ENCODE data around the gene KLF16. TPM values are rescaled to one million over a fixed set of nuclear protein-coding genes. Genes with fewer than 3 reads are reported as not detected.

Gene KLF16
- total RNA-seq, 2 experiments from 2014 or later, result 26.5 to 29.8 TPM

- H3K4me3 Mint-ChIP-seq, result no peak overlapping the region
- no peak for DNase-seq
- ChIA-PET CTCF (interaction anchor here (1.3 kb wide), 1 partner anchor 13 kb away, joined by 3 read pairs; no protein-coding TSS in a partner anchor), POLR2A (no interaction called here)
- ATAC-seq, result no peak
- no peak overlapping the region for H3K27ac Mint-ChIP-seq
- no peaks in the 10 kb centered on the region for H3K9me3 Mint-ChIP-seq (ENCODE audit: insufficient read depth)
- H3K36me3 Mint-ChIP-seq (ENCODE audit: low read depth), result peaks cover 13% of the 10 kb centered on the region
- H3K27me3 Mint-ChIP-seq (ENCODE audit: low read depth), result no peaks in the 10 kb centered on the region
- peaks cover 4% of the 10 kb centered on the region for H3K4me1 Mint-ChIP-seq (ENCODE audit: low read depth)
These were observed 39.1 kb downstream of the KLF16 start for GRCh38 chr19:1824252-1824622.

DNA sequence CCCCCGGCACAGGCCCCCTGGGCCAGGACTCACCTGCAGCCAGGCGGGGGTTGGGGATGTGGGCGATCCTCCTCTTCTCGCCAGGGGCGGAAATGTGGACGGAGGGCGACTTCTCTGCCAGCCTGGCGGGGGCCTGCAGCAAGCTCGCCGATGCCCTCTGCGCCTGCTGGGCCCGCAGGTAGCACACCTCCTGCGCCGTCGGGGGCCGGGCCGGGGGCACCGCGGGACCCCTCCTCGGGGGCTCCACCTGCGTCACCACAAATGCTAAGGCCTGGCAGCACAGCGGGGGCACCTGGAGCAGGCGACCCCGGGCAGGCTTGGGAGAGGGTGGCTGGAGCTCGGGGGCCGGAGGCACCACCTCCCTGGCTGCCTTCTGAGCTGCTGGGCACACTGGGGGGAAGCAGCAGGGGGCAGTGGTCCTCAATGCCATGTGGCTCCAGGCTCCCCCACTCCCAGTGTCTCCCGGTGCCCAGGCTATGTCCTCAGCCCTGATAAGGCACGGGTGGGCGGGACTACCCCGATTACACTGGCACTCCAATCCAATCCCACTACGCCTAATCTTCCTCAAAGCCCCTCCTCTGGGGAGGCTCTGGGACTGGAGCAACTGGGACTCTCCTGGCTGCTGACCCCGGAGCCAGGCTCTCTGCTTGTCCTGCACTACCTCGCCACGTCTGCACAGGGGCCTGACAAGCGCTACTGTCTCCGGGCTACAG lies 39.7 kb downstream of the KLF16 start:
- POLR2A ChIA-PET, result no interaction called here

DNA sequence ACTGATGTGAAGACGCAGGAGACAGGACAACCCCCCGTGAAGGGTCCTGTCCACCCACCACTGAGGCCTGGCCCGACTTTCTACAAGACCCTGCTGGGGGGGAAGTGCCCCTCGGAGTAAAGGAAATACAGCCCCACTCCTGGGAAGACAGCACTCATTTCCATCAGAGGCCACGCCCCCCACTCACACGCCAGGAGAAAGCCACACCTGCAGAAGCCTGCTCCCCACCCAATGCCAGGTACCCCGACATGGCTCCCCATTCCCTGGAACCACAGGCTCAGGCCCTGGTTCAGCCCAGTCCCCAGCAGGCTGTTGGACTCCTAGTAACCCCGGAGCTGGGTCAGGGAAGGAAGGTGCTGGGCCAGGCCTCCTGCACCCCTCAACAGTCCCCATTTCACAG lies 40.4 kb downstream of the KLF16 start:
- H3K36me3 Mint-ChIP-seq (ENCODE audit: low read depth), result peaks cover 15% of the 10 kb centered on the region
- ChIA-PET POLR2A (no interaction called here), CTCF (no interaction called here)
- no peak overlapping the region for H3K4me3 Mint-ChIP-seq
- H3K27ac Mint-ChIP-seq, result no peak overlapping the region
- no peak for ATAC-seq
- no peak for DNase-seq
- peaks cover 4% of the 10 kb centered on the region for H3K4me1 Mint-ChIP-seq (ENCODE audit: low read depth)
- no peaks in the 10 kb centered on the region for H3K9me3 Mint-ChIP-seq (ENCODE audit: insufficient read depth)
- H3K27me3 Mint-ChIP-seq (ENCODE audit: low read depth), result no peaks in the 10 kb centered on the region

More for the DNA sequence above, 39.7 kb downstream of the KLF16 start:
- Mint-ChIP-seq H3K4me3 (no peak overlapping the region), H3K9me3 (ENCODE audit: insufficient read depth) (no peaks in the 10 kb centered on the region), H3K27me3 (ENCODE audit: low read depth) (no peaks in the 10 kb centered on the region), H3K4me1 (ENCODE audit: low read depth) (peaks cover 4% of the 10 kb centered on the region), H3K27ac (no peak overlapping the region), H3K36me3 (ENCODE audit: low read depth) (peaks cover 13% of the 10 kb centered on the region)
- CTCF ChIA-PET, result interaction anchor here (1.3 kb wide), 1 partner anchor 14 kb away, joined by 3 read pairs; no protein-coding TSS in a partner anchor
- DNase-seq, result no peak
- ATAC-seq, result no peak

GRCh38 chr19:1822210-1822609 lies 41.2 kb downstream of the KLF16 start:
- Mint-ChIP-seq H3K4me1 (ENCODE audit: low read depth) (peaks cover 4% of the 10 kb centered on the region), H3K27ac (no peak overlapping the region), H3K4me3 (no peak overlapping the region), H3K36me3 (ENCODE audit: low read depth) (peaks cover 17% of the 10 kb centered on the region), H3K9me3 (ENCODE audit: insufficient read depth) (no peaks in the 10 kb centered on the region), H3K27me3 (ENCODE audit: low read depth) (no peaks in the 10 kb centered on the region)
- DNase-seq (no peak), ATAC-seq (no peak)
- ChIA-PET POLR2A (no interaction called here), CTCF (no interaction called here)

GRCh38 chr19:1819341-1820255 lies 43.8 kb downstream of the KLF16 start:
- Mint-ChIP-seq H3K4me1 (ENCODE audit: low read depth) (no peaks in the 10 kb centered on the region), H3K4me3 (no peak overlapping the region), H3K9me3 (ENCODE audit: insufficient read depth) (no peaks in the 10 kb centered on the region), H3K27me3 (ENCODE audit: low read depth) (no peaks in the 10 kb centered on the region), H3K27ac (no peak overlapping the region), H3K36me3 (ENCODE audit: low read depth) (peaks cover 17% of the 10 kb centered on the region)
- POLR2A ChIA-PET, result interaction anchor here (0.6 kb wide), 1 partner anchor 581 kb away, joined by 3 read pairs; no protein-coding TSS in a partner anchor
- ATAC-seq (no peak), DNase-seq (no peak)
- CTCF ChIA-PET, result interaction anchor here (0.6 to 1.1 kb wide), 2 partner anchors 147 to 229 kb away, joined by 3 to 4 read pairs; no protein-coding TSS in a partner anchor

DNA sequence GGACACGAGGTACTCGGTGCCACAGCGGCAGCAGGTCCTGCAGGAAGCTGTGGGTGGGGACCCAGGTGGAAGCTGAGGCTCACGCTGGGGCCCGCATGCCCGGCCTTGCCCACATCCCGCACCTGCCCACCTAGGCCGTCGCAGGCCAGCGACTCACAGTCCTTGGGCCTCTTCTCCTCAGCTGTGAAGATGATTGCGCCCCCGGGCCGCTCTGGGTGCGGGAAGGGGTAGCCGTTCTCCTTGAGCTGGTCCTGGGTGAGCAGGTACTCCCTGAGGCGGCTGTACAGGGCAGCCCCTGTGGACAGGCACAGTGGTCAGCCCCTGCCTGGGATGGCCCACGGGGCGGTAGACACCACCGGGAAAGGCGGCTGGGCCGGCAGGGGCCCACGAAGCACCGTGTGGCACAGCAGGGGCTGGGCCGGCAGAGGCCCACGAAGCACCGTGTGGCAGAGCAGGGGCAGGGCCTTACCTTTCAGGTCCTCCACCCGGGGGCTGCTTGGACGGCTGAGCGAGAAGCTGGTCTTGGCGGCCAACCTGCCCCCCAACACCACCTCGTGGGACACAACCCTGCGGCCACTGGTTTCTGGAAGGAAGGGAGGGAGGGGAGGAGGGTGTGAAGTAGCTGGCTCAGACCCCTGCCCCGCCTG lies 44.7 kb downstream of the KLF16 start:
- POLR2A ChIA-PET, result no interaction called here
- Mint-ChIP-seq H3K27ac (no peak overlapping the region), H3K9me3 (ENCODE audit: insufficient read depth) (no peaks in the 10 kb centered on the region), H3K4me1 (ENCODE audit: low read depth) (peaks cover 3% of the 10 kb centered on the region), H3K36me3 (ENCODE audit: low read depth) (peaks cover 12% of the 10 kb centered on the region), H3K4me3 (no peak overlapping the region), H3K27me3 (ENCODE audit: low read depth) (no peaks in the 10 kb centered on the region)
- ATAC-seq (no peak), DNase-seq (no peak)
- CTCF ChIA-PET, result interaction anchor here (0.6 to 1.1 kb wide), 2 partner anchors 146 to 228 kb away, joined by 3 to 4 read pairs; no protein-coding TSS in a partner anchor

GRCh38 chr19:1817553-1818179 lies 45.7 kb downstream of the KLF16 start:
- peaks cover 12% of the 10 kb centered on the region for H3K36me3 Mint-ChIP-seq (ENCODE audit: low read depth)
- ATAC-seq, result no peak
- H3K4me3 Mint-ChIP-seq, result no peak overlapping the region
- no peak overlapping the region for H3K27ac Mint-ChIP-seq
- ChIA-PET CTCF (interaction anchor here (1.4 kb wide), 1 partner anchor 8 kb away, joined by 5 read pairs; no protein-coding TSS in a partner anchor), POLR2A (no interaction called here)
- no peak for DNase-seq
- peaks cover 11% of the 10 kb centered on the region for H3K4me1 Mint-ChIP-seq (ENCODE audit: low read depth)
- no peaks in the 10 kb centered on the region for H3K27me3 Mint-ChIP-seq (ENCODE audit: low read depth)
- no peaks in the 10 kb centered on the region for H3K9me3 Mint-ChIP-seq (ENCODE audit: insufficient read depth)

GRCh38 chr19:1816530-1817298 lies 46.7 kb downstream of the KLF16 start:
- H3K27ac Mint-ChIP-seq, result no peak overlapping the region
- H3K4me3 Mint-ChIP-seq, result no peak overlapping the region
- H3K9me3 Mint-ChIP-seq (ENCODE audit: insufficient read depth), result no peaks in the 10 kb centered on the region
- no peaks in the 10 kb centered on the region for H3K27me3 Mint-ChIP-seq (ENCODE audit: low read depth)
- ChIA-PET POLR2A (no interaction called here), CTCF (interaction anchor here (1.4 kb wide), 1 partner anchor 9 kb away, joined by 5 read pairs; no protein-coding TSS in a partner anchor)
- no peak for ATAC-seq
- H3K4me1 Mint-ChIP-seq (ENCODE audit: low read depth), result peaks cover 15% of the 10 kb centered on the region
- no peak for DNase-seq
- H3K36me3 Mint-ChIP-seq (ENCODE audit: low read depth), result peaks cover 12% of the 10 kb centered on the region

DNA sequence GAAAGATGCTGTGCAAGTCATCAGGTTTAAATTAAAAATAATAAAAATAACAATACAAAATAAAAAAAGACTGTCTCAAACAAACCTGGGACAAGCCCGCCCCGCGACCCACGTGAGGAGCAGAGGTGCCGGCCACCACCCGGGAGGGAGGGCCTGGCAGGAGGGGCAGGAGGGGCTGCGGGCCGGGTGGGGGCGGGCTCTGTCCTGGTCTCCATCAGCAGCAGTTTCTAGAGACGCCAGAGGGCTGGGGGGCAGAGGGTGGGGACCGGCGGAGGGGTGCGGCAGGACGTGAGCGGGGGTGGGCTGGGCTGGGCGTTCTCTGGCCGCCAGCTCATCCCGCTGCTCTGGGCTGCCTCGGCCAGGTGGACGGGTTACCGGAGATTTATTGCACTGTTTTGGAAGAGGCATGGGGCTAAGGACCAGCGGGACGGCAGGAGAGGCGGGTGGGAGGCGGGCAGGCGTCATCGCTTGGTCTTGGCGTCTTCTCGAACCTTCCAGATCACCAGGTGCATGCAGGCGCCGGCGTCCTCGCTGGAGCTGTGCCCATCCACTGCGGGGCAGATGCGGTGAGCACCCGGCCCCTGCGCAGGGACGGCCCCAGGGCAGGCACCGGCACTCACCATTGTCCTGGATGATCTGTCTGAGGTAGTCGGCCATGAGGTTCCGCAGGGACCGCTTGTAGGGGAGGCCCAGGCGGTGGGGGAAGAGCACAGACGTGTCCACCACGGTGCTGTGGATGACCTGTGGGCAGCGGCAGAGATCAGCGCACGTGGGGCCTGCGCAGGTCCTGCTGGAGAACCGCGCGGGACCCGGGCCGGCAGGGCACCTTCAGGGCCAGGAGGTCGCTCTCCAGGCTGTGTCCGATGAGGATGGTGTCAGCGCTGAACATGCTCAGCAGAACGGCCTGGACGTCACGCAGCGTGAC lies 47.5 kb downstream of the KLF16 start:
- ATAC-seq, result no peak
- no peak for DNase-seq
- peaks cover 21% of the 10 kb centered on the region for H3K4me1 Mint-ChIP-seq (ENCODE audit: low read depth)
- peaks cover 12% of the 10 kb centered on the region for H3K36me3 Mint-ChIP-seq (ENCODE audit: low read depth)
- H3K9me3 Mint-ChIP-seq (ENCODE audit: insufficient read depth), result no peaks in the 10 kb centered on the region
- H3K27ac Mint-ChIP-seq, result no peak overlapping the region
- no peaks in the 10 kb centered on the region for H3K27me3 Mint-ChIP-seq (ENCODE audit: low read depth)
- POLR2A ChIA-PET, result no interaction called here
- CTCF ChIA-PET, result no interaction called here
- no peak overlapping the region for H3K4me3 Mint-ChIP-seq

- H3K4me1 Mint-ChIP-seq (ENCODE audit: low read depth), result peaks cover 24% of the 10 kb centered on the region
- H3K9me3 Mint-ChIP-seq (ENCODE audit: insufficient read depth), result no peaks in the 10 kb centered on the region
- H3K27me3 Mint-ChIP-seq (ENCODE audit: low read depth), result no peaks in the 10 kb centered on the region
- ChIA-PET POLR2A (no interaction called here), CTCF (interaction anchor here (2.3 kb wide), 1 partner anchor 11 kb away, joined by 11 read pairs; no protein-coding TSS in a partner anchor)
- H3K36me3 Mint-ChIP-seq (ENCODE audit: low read depth), result peaks cover 9% of the 10 kb centered on the region
- H3K27ac Mint-ChIP-seq, result no peak overlapping the region
- H3K4me3 Mint-ChIP-seq, result no peak overlapping the region
- DNase-seq, result no peak
- ATAC-seq, result no peak
These were observed 48.4 kb downstream of the KLF16 start for GRCh38 chr19:1814833-1815604.
